WERI-Rb-1 (cell line): ENCODE data around the gene ATP8B3.

Experiments
- DNase-seq: peaks from one replicate; pipeline ENCODE4 v3.0.0-alpha.2; 2020
- H3K27ac ChIP-seq: fragments of 250-450 bp; sonication (Bioruptor Pico); 2 replicates; pipeline ENCODE4 v1.5.1; 2020; ENCODE audit warnings: mild to moderate bottlenecking, moderate library complexity
- H3K27me3 ChIP-seq: fragments of 250-450 bp; sonication (Bioruptor Pico); 2 replicates; pipeline ENCODE4 v1.5.1; 2021; ENCODE audit warnings: mild to moderate bottlenecking, low read depth, moderate library complexity; ENCODE audit not compliant: insufficient read depth, severe bottlenecking
- H3K36me3 ChIP-seq: fragments of 250-450 bp; sonication (Bioruptor Pico); 2 replicates; pipeline ENCODE4 v1.5.1; 2020; ENCODE audit warnings: mild to moderate bottlenecking, moderate library complexity
- H3K4me3 ChIP-seq: 2 replicates; pipeline ENCODE4 v1.5.1; 2011; ENCODE audit warnings: low read depth, mild to moderate bottlenecking, control low read depth, low read length
- H3K9me3 ChIP-seq: fragments of 250-450 bp; sonication (Bioruptor Pico); 2 replicates; pipeline ENCODE4 v1.5.1; 2021; ENCODE audit warnings: mild to moderate bottlenecking, moderate library complexity; ENCODE audit not compliant: severe bottlenecking
- CTCF ChIP-seq: IDR thresholded peaks from 2 replicates; pipeline ENCODE4 v1.5.1; 2011; ENCODE audit warnings: low read depth, mild to moderate bottlenecking, control low read depth, inconsistent platforms, low read length

ATP8B3 gene

GRCh38 chr19:1776606-1777147, 35.4 kb downstream of the ATP8B3 start:
- TF ChIP-seq CTCF, result no peak
- H3K4me3 ChIP-seq, result no peak overlapping the region
- peaks cover 60% of the 10 kb centered on the region for H3K27me3 ChIP-seq
- no peaks in the 10 kb centered on the region for H3K36me3 ChIP-seq
- peaks cover 12% of the 10 kb centered on the region for H3K9me3 ChIP-seq
- H3K27ac ChIP-seq, result no peak overlapping the region
- no peak for DNase-seq

- Histone ChIP-seq H3K9me3 (peaks cover 14% of the 10 kb centered on the region), H3K4me3 (peak overlapping the region; percentile 8; the same call in 1 of the 2 replicates), H3K27ac (no peak overlapping the region), H3K36me3 (no peaks in the 10 kb centered on the region), H3K27me3 (peaks cover 66% of the 10 kb centered on the region)
- TF ChIP-seq CTCF, result no peak
- DNase-seq, result no peak
These were observed 36.0 kb downstream of the ATP8B3 start for GRCh38 chr19:1775951-1776605.

- peak; percentile 85 for TF ChIP-seq CTCF
- peaks cover 73% of the 10 kb centered on the region for H3K27me3 ChIP-seq
- H3K4me3 ChIP-seq, result no peak overlapping the region
- peak; percentile 76 for DNase-seq
- no peak overlapping the region for H3K27ac ChIP-seq
- H3K36me3 ChIP-seq, result no peaks in the 10 kb centered on the region
- H3K9me3 ChIP-seq, result peaks cover 20% of the 10 kb centered on the region
These were observed 36.9 kb downstream of the ATP8B3 start for GRCh38 chr19:1774989-1775772.

GRCh38 chr19:1773184-1773583, 38.9 kb downstream of the ATP8B3 start:
- no peak for DNase-seq
- Histone ChIP-seq H3K4me3 (no peak overlapping the region), H3K27ac (no peak overlapping the region), H3K36me3 (no peaks in the 10 kb centered on the region), H3K27me3 (peaks cover 76% of the 10 kb centered on the region), H3K9me3 (peaks cover 24% of the 10 kb centered on the region)
- no peak for TF ChIP-seq CTCF

GRCh38 chr19:1770866-1771576, 41.1 kb downstream of the ATP8B3 start:
- Histone ChIP-seq H3K27me3 (peaks cover 75% of the 10 kb centered on the region), H3K4me3 (no peak overlapping the region), H3K27ac (no peak overlapping the region), H3K9me3 (peaks cover 24% of the 10 kb centered on the region), H3K36me3 (no peaks in the 10 kb centered on the region)
- TF ChIP-seq CTCF, result no peak
- no peak for DNase-seq
